HCT116 (cell line): Measurements from ENCODE around the gene NSMCE1. TPM values are rescaled to one million over a fixed set of nuclear protein-coding genes. Genes with fewer than 3 reads are reported as not detected.

Experiments
- ATAC-seq: fragments of 200-7000 bp; cut with Tn5 transposase; 2 replicates; pipeline ENCODE4 v1.9.1; 2020; ENCODE audit warnings: mild to moderate bottlenecking, moderate library complexity
- BruUV-seq: library from RNA; stranded (reverse); fragments of 400-500 nt; replicated peaks from 2 replicates; lab custom pipeline; 2021; lab: Mats Ljungman, UMichigan
- CTCF ChIA-PET: fragments of 300-600 bp; sonication (Branson Sonifier 250); formaldehyde crosslinking; loops from one replicate; lab custom pipeline; 2021; ENCODE audit warnings: antibody characterized with exemption; lab: Charles Lee
- POLR2A ChIA-PET: fragments of 300-600, 350-600 bp; sonication (Branson Sonifier 250); formaldehyde crosslinking; loops from one replicate; lab custom pipeline; 2021; ENCODE audit warnings: antibody characterized with exemption; lab: Charles Lee
- RAD21 ChIA-PET, 2 experiments: fragments of 300-600 bp; sonication (Branson Sonifier 250); formaldehyde crosslinking; loops; one replicate each; lab custom pipeline; 2023; ENCODE audit warnings: low total read pairs in 2 of 2; ENCODE audit not compliant: uncharacterized antibody in 2 of 2, unreplicated experiment in 2 of 2, low non-redundant PET in 1 of 2; lab: Charles Lee
- DNase-seq: peaks from one replicate; pipeline ENCODE4 v3.0.0-alpha.2; 2010; ENCODE audit warnings: low read depth, low spot score
- H2AFZ ChIP-seq: fragments of 200-600 bp; shearing (Covaris generic), sonication (generic); 2 replicates; pipeline ENCODE4 v1.6.1; 2017; ENCODE audit warnings: low read depth, mixed run types, mixed read lengths, antibody characterized with exemption, low read length; ENCODE audit not compliant: poor library complexity, severe bottlenecking
- H3K27ac ChIP-seq: 2 replicates; pipeline ENCODE4 v1.5.1; 2012; ENCODE audit warnings: low read depth, low read length
- H3K27me3 ChIP-seq: fragments of 200-600 bp; sonication (generic); 2 replicates; pipeline ENCODE4 v1.6.1; 2016; ENCODE audit warnings: mixed run types, low read length, mixed read lengths; ENCODE audit not compliant: insufficient read depth
- H3K36me3 ChIP-seq, 2 experiments: fragments of 200-500 bp in 1 of 2; fragments of 200-600 bp in 1 of 2; sonication (Bioruptor generic) in 1 of 2; sonication (generic) in 1 of 2; 2 replicates each; pipeline versions ENCODE4 v1.5.1 to v1.6.1; 2014 to 2016; ENCODE audit warnings: low read length in 2 of 2, inconsistent platforms in 1 of 2, mixed read lengths in 1 of 2, mixed run types in 1 of 2; ENCODE audit not compliant: insufficient read depth in 2 of 2, control insufficient read depth in 1 of 2
- H3K4me1 ChIP-seq, 2 experiments: fragments of 200-600 bp in 1 of 2; sonication (generic) in 1 of 2; 2 replicates each; pipeline versions ENCODE4 v1.5.1 to v1.6.1; 2012 to 2017; ENCODE audit warnings: low read length in 2 of 2, inconsistent platforms in 1 of 2, mild to moderate bottlenecking in 1 of 2, mixed read lengths in 1 of 2, mixed run types in 1 of 2, moderate library complexity in 1 of 2; ENCODE audit not compliant: insufficient read depth in 2 of 2, control insufficient read depth in 1 of 2
- H3K4me2 ChIP-seq: fragments of 200-600 bp; sonication (generic); 2 replicates; pipeline ENCODE4 v1.6.1; 2017; ENCODE audit warnings: mixed run types, low read length, mixed read lengths
- H3K4me3 ChIP-seq, 2 experiments: fragments of 200-600 bp in 1 of 2; sonication (generic) in 1 of 2; replicated peaks in 1 of 2; 2 replicates each; pipeline ENCODE4 v1.5.1; 2011 to 2016; ENCODE audit warnings: low read length in 2 of 2, control low read depth in 1 of 2, low read depth in 1 of 2, mild to moderate bottlenecking in 1 of 2, mixed read lengths in 1 of 2, mixed run types in 1 of 2
- H3K79me2 ChIP-seq: fragments of 200-600 bp; sonication (generic); 2 replicates; pipeline ENCODE4 v1.6.1; 2017; ENCODE audit warnings: mild to moderate bottlenecking, mixed run types, low read length, moderate library complexity, mixed read lengths; ENCODE audit not compliant: insufficient read depth
- H3K9ac ChIP-seq: fragments of 200-600 bp; sonication (generic); 2 replicates; pipeline ENCODE4 v1.6.1; 2016; ENCODE audit warnings: low read length, mixed read lengths
- H3K9me2 ChIP-seq: fragments of 200-600 bp; sonication (generic), shearing (Covaris generic); 2 replicates; pipeline ENCODE4 v1.6.1; 2017; ENCODE audit warnings: mixed run types, mild to moderate bottlenecking, moderate library complexity; ENCODE audit not compliant: insufficient read depth
- H3K9me3 ChIP-seq, 2 experiments: fragments of 200-500 bp in 1 of 2; fragments of 200-600 bp in 1 of 2; sonication (Bioruptor generic) in 1 of 2; sonication (generic) in 1 of 2; 2 replicates each; pipeline ENCODE4 v1.6.1; 2014 to 2017; ENCODE audit warnings: low read length in 2 of 2, mixed read lengths in 2 of 2, inconsistent platforms in 1 of 2, low read depth in 1 of 2, mild to moderate bottlenecking in 1 of 2, mixed run types in 1 of 2, moderate library complexity in 1 of 2; ENCODE audit not compliant: control insufficient read depth in 1 of 2, insufficient read depth in 1 of 2
- H4K20me1 ChIP-seq: fragments of 200-600 bp; sonication (generic), shearing (Covaris generic); 2 replicates; pipeline ENCODE4 v1.6.1; 2017; ENCODE audit warnings: mixed run types, mild to moderate bottlenecking, moderate library complexity; ENCODE audit not compliant: insufficient read depth
- CEBPB ChIP-seq: IDR thresholded peaks from 2 replicates; pipeline ENCODE4 v1.6.1; 2012; ENCODE audit warnings: low read depth
- FOSL1 ChIP-seq: IDR thresholded peaks from 2 replicates; pipeline ENCODE4 v1.6.1; 2012; ENCODE audit warnings: low read depth
- POLR2A ChIP-seq: IDR thresholded peaks from 2 replicates; pipeline ENCODE4 v1.7.0; 2011; ENCODE audit warnings: borderline replicate concordance; ENCODE audit not compliant: insufficient read depth, insufficient read length; ENCODE audit errors: extremely low read depth
- RAD21 ChIP-seq: IDR thresholded peaks from 2 replicates; pipeline ENCODE4 v1.6.1; 2012; ENCODE audit warnings: low read depth, mild to moderate bottlenecking
- SRF ChIP-seq: IDR thresholded peaks from 2 replicates; pipeline ENCODE4 v1.6.1; 2012; ENCODE audit warnings: low read depth
- ZBTB33 ChIP-seq: IDR thresholded peaks from 2 replicates; pipeline ENCODE4 v1.6.1; 2011; ENCODE audit warnings: mild to moderate bottlenecking, low read length, moderate library complexity; ENCODE audit not compliant: insufficient replicate concordance; ENCODE audit errors: extremely low read depth
- ZNF274 ChIP-seq: fragments of 200-500 bp; sonication (Bioruptor generic); IDR thresholded peaks from 2 replicates; pipeline ENCODE4 v1.6.1; 2014; ENCODE audit warnings: mild to moderate bottlenecking, low read depth, low read length, inconsistent platforms
- intact Hi-C: fragments of 100-400 bp; cut with micrococcal nuclease; formaldehyde crosslinking; loops from 2 replicates; pipeline ENCODE4 v1.10.0; 2022
- total RNA-seq: library from RNA; stranded (reverse); gene quantifications from one replicate; pipeline ENCODE4 v1.2.1, GENCODE V29; 2021; ENCODE audit not compliant: unreplicated experiment
- TF ChIP-seq, protein P1 (sequence below): IDR thresholded peaks from 2 replicates; pipeline ENCODE4 v1.6.1; 2012; ENCODE audit warnings: low read depth
- TF ChIP-seq, protein P2 (sequence below): IDR thresholded peaks from 2 replicates; pipeline ENCODE4 v1.6.1; 2012

Gene NSMCE1
- total RNA-seq, 1 experiment from 2014 or later, result 85.6 TPM

DNA sequence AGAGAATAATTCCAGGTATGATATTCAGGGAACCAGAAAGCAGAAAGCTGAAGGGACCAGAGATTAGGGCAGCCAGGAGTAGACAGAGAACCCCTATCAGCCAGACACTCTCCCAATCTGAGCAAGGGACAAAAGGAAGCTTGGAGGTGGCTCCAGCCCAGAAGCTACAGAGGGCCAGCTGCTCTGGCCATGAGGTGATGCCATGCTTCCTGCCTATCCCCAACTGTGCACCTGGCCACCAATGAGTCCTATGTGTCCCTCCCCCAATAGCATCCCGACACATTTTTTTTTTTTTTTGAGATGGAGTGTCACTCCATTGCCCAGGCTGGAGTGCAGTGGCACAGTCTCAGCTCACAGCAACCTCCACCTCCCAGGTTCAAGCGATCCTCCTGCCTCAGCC lies 30.0 kb downstream of the NSMCE1 start (continued):
- TF ChIP-seq, protein P1, sequence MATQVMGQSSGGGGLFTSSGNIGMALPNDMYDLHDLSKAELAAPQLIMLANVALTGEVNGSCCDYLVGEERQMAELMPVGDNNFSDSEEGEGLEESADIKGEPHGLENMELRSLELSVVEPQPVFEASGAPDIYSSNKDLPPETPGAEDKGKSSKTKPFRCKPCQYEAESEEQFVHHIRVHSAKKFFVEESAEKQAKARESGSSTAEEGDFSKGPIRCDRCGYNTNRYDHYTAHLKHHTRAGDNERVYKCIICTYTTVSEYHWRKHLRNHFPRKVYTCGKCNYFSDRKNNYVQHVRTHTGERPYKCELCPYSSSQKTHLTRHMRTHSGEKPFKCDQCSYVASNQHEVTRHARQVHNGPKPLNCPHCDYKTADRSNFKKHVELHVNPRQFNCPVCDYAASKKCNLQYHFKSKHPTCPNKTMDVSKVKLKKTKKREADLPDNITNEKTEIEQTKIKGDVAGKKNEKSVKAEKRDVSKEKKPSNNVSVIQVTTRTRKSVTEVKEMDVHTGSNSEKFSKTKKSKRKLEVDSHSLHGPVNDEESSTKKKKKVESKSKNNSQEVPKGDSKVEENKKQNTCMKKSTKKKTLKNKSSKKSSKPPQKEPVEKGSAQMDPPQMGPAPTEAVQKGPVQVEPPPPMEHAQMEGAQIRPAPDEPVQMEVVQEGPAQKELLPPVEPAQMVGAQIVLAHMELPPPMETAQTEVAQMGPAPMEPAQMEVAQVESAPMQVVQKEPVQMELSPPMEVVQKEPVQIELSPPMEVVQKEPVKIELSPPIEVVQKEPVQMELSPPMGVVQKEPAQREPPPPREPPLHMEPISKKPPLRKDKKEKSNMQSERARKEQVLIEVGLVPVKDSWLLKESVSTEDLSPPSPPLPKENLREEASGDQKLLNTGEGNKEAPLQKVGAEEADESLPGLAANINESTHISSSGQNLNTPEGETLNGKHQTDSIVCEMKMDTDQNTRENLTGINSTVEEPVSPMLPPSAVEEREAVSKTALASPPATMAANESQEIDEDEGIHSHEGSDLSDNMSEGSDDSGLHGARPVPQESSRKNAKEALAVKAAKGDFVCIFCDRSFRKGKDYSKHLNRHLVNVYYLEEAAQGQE, result no peak
- no peak for TF ChIP-seq ZNF274
- TF ChIP-seq, all 23 proteins: peak for 0

GRCh38 chr16:27238016-27238587 lies 30.5 kb downstream of the NSMCE1 start:
- no peaks in the 10 kb centered on the region for H3K79me2 ChIP-seq
- H3K27me3 ChIP-seq, result no peaks in the 10 kb centered on the region
- ChIA-PET POLR2A (no interaction called here), CTCF (interaction anchor here (0.9 to 3.5 kb wide), 3 partner anchors 117 to 130 kb away, joined by 3 to 18 read pairs (median 5); no protein-coding TSS in a partner anchor), RAD21 (no interaction called here)
- no peak overlapping the region for H3K27ac ChIP-seq
- intact Hi-C loops, result loop anchor here (5.0 kb wide), 1 partner anchor 219 kb away; no protein-coding TSS in a partner anchor
- H3K4me1 ChIP-seq, result peaks cover 14 to 55% of the 10 kb centered on the region in 2 experiments; a peak in 3 of 4 replicates
- TF ChIP-seq CEBPB (no peak), FOSL1 (no peak), SRF (no peak), ZBTB33 (no peak), POLR2A (no peak), RAD21 (no peak)
- TF ChIP-seq, protein P2, sequence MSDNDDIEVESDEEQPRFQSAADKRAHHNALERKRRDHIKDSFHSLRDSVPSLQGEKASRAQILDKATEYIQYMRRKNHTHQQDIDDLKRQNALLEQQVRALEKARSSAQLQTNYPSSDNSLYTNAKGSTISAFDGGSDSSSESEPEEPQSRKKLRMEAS, result no peak
- DNase-seq, result no peak
- no peaks in the 10 kb centered on the region for H3K9me2 ChIP-seq
- H2AFZ ChIP-seq, result no peak overlapping the region
- no TSS peak for BruUV-seq
- H4K20me1 ChIP-seq, result no peaks in the 10 kb centered on the region
- H3K4me2 ChIP-seq, result no peak overlapping the region
- H3K9me3 ChIP-seq, result no peaks in the 10 kb centered on the region
- peak; percentile 37; the same call in 1 of the 2 replicates for ATAC-seq
- H3K9ac ChIP-seq, result no peak overlapping the region
- no peak overlapping the region for H3K4me3 ChIP-seq
- peaks cover 0 to 7% of the 10 kb centered on the region in 2 experiments; a peak in 2 of 4 replicates for H3K36me3 ChIP-seq
